ENCODE measurements around the gene ELMO3. TPM values are rescaled to one million over a fixed set of nuclear protein-coding genes. Genes with fewer than 3 reads are reported as not detected.

Gene ELMO3
- total RNA-seq, 1 experiment from 2014 or later = 45.8 TPM

DNA sequence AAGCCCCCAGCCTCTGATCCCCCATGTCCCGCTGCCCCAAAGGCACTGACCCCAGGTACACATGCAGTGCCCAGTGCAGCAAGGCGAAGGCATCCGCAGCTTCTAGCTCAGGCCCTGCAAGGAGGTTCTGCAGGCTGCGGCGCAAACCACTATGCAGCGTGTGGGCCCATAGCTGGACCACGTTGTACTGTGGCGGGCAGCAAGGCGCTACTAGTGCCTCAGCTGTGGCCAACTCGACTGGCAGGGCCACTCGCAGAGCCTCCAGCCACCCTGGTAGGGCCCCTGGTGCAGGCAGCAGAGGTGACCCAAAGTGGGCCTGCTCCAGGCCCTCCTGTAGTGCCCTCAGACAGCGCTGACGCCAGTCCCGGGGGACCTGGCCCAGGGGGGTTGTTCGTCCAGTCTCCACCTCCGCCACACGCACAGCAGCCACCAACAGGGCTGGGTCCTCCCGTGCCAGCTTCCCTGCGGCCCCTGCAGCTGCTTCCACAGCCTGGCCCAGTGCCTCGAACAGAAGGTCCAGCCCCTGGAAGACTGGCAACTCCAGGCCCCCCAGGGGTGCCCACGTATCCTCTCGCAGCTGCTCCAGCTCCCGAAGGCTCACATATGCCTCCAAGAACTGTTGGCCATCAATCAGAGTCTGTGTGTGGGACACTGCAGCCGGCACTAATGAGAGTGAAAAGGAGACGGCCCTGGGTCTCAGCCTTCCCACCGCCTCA lies 11.6 kb upstream of the ELMO3 start:
- Histone ChIP-seq H3K9me3 (ENCODE audit: control insufficient read depth in 1 of 2, insufficient read depth in 1 of 2, low read depth in 1 of 2, low read length in 2 of 2) (no peaks in the 10 kb centered on the region), H3K9ac (ENCODE audit: low read length) (no peak overlapping the region), H3K27ac (ENCODE audit: low read depth, low read length) (no peak overlapping the region), H3K4me1 (ENCODE audit: control insufficient read depth in 1 of 2, insufficient read depth in 2 of 2, low read length in 2 of 2) (peaks cover 13 to 41% of the 10 kb centered on the region in 2 experiments; a peak in 3 of 4 replicates), H2AFZ (ENCODE audit: low read depth, low read length, poor library complexity, severe bottlenecking) (no peak overlapping the region), H3K4me3 (replicated peaks in 1 of 2; ENCODE audit: low read depth in 1 of 2, low read length in 2 of 2) (no peak overlapping the region), H3K36me3 (ENCODE audit: control insufficient read depth in 1 of 2, insufficient read depth in 2 of 2, low read length in 2 of 2) (no peaks in the 10 kb centered on the region; a peak in 1 of 4 replicates), H3K4me2 (ENCODE audit: low read length) (no peak overlapping the region), H4K20me1 (ENCODE audit: insufficient read depth) (no peaks in the 10 kb centered on the region), H3K9me2 (ENCODE audit: insufficient read depth) (no peaks in the 10 kb centered on the region), H3K27me3 (ENCODE audit: insufficient read depth, low read length) (no peaks in the 10 kb centered on the region), H3K79me2 (ENCODE audit: insufficient read depth, low read length) (peaks cover 16% of the 10 kb centered on the region)
- DNase-seq (ENCODE audit: low read depth, low spot score) (no peak), ATAC-seq (no peak)
- CTCF ChIA-PET = interaction anchor here (1.2 kb wide), 1 partner anchor 12 kb away, joined by 3 read pairs; the partner anchor contains the start of gene ELMO3
- TF ChIP-seq FOSL1 (IDR thresholded peaks at IDR 0.05; ENCODE audit: low read depth) = no peak
- no peak for TF ChIP-seq ZFX (IDR thresholded peaks at IDR 0.05)
- TF ChIP-seq POLR2A (IDR thresholded peaks at IDR 0.05; ENCODE audit: borderline replicate concordance, extremely low read depth, insufficient read depth, insufficient read length) = no peak
- TF ChIP-seq SP1 (IDR thresholded peaks at IDR 0.05; ENCODE audit: low read depth) = no peak
- no peak for TF ChIP-seq ATF3 (IDR thresholded peaks at IDR 0.05)
- no peak for TF ChIP-seq CTCF (IDR thresholded peaks at IDR 0.05 in 2 of 3, conservative IDR thresholded peaks at IDR 0.05 in 1 of 3; ENCODE audit: borderline replicate concordance in 1 of 3, insufficient read depth in 1 of 3, low read depth in 2 of 3, low read length in 2 of 3)
- TF ChIP-seq SIN3A (IDR thresholded peaks at IDR 0.05; ENCODE audit: low read depth) = no peak
- TF ChIP-seq POLR2AphosphoS5 (IDR thresholded peaks at IDR 0.05; ENCODE audit: low read depth, low read length) = no peak
- no peak for TF ChIP-seq EZH2phosphoT487 (IDR thresholded peaks at IDR 0.05; ENCODE audit: borderline replicate concordance)
- intact Hi-C loops (cut with micrococcal nuclease) = no loop called here
- RAD21 ChIA-PET (ENCODE audit: low non-redundant PET in 1 of 2, low total read pairs in 2 of 2, uncharacterized antibody in 2 of 2, unreplicated experiment in 2 of 2) = no interaction called here
- BruUV-seq (replicated peaks) = no TSS peak
- POLR2A ChIA-PET = no interaction called here

Data from HCT116 (cell line).